HCT116 (cell line): ENCODE measurements around the gene GSTM4. TPM values are rescaled to one million over a fixed set of nuclear protein-coding genes. Genes with fewer than 3 reads are reported as not detected.
"Not testable (repeated sequence)": the region's sequence is repeated elsewhere in the genome, so short reads cannot be mapped to it uniquely, and the experiment has no call there.

Source experiments
- ATAC-seq: fragments of 200-7000 bp; cut with Tn5 transposase; 2 replicates; pipeline ENCODE4 v1.9.1; 2020; ENCODE audit warnings: mild to moderate bottlenecking, moderate library complexity
- BruUV-seq: library from RNA; stranded (reverse); fragments of 400-500 nt; replicated peaks from 2 replicates; lab custom pipeline; 2021; lab: Mats Ljungman, UMichigan
- CTCF ChIA-PET: fragments of 300-600 bp; sonication (Branson Sonifier 250); formaldehyde crosslinking; loops from one replicate; lab custom pipeline; 2021; ENCODE audit warnings: antibody characterized with exemption; lab: Charles Lee
- POLR2A ChIA-PET: fragments of 300-600, 350-600 bp; sonication (Branson Sonifier 250); formaldehyde crosslinking; loops from one replicate; lab custom pipeline; 2021; ENCODE audit warnings: antibody characterized with exemption; lab: Charles Lee
- RAD21 ChIA-PET, 2 experiments: fragments of 300-600 bp; sonication (Branson Sonifier 250); formaldehyde crosslinking; loops; one replicate each; lab custom pipeline; 2023; ENCODE audit warnings: low total read pairs in 2 of 2; ENCODE audit not compliant: uncharacterized antibody in 2 of 2, unreplicated experiment in 2 of 2, low non-redundant PET in 1 of 2; lab: Charles Lee
- DNase-seq: peaks from one replicate; pipeline ENCODE4 v3.0.0-alpha.2; 2010; ENCODE audit warnings: low read depth, low spot score
- H2AFZ ChIP-seq: fragments of 200-600 bp; shearing (Covaris generic), sonication (generic); 2 replicates; pipeline ENCODE4 v1.6.1; 2017; ENCODE audit warnings: low read depth, mixed run types, mixed read lengths, antibody characterized with exemption, low read length; ENCODE audit not compliant: poor library complexity, severe bottlenecking
- H3K27ac ChIP-seq: 2 replicates; pipeline ENCODE4 v1.5.1; 2012; ENCODE audit warnings: low read depth, low read length
- H3K27me3 ChIP-seq: fragments of 200-600 bp; sonication (generic); 2 replicates; pipeline ENCODE4 v1.6.1; 2016; ENCODE audit warnings: mixed run types, low read length, mixed read lengths; ENCODE audit not compliant: insufficient read depth
- H3K36me3 ChIP-seq, 2 experiments: fragments of 200-500 bp in 1 of 2; fragments of 200-600 bp in 1 of 2; sonication (Bioruptor generic) in 1 of 2; sonication (generic) in 1 of 2; 2 replicates each; pipeline versions ENCODE4 v1.5.1 to v1.6.1; 2014 to 2016; ENCODE audit warnings: low read length in 2 of 2, inconsistent platforms in 1 of 2, mixed read lengths in 1 of 2, mixed run types in 1 of 2; ENCODE audit not compliant: insufficient read depth in 2 of 2, control insufficient read depth in 1 of 2
- H3K4me1 ChIP-seq, 2 experiments: fragments of 200-600 bp in 1 of 2; sonication (generic) in 1 of 2; 2 replicates each; pipeline versions ENCODE4 v1.5.1 to v1.6.1; 2012 to 2017; ENCODE audit warnings: low read length in 2 of 2, inconsistent platforms in 1 of 2, mild to moderate bottlenecking in 1 of 2, mixed read lengths in 1 of 2, mixed run types in 1 of 2, moderate library complexity in 1 of 2; ENCODE audit not compliant: insufficient read depth in 2 of 2, control insufficient read depth in 1 of 2
- H3K4me2 ChIP-seq: fragments of 200-600 bp; sonication (generic); 2 replicates; pipeline ENCODE4 v1.6.1; 2017; ENCODE audit warnings: mixed run types, low read length, mixed read lengths
- H3K4me3 ChIP-seq, 2 experiments: fragments of 200-600 bp in 1 of 2; sonication (generic) in 1 of 2; replicated peaks in 1 of 2; 2 replicates each; pipeline ENCODE4 v1.5.1; 2011 to 2016; ENCODE audit warnings: low read length in 2 of 2, control low read depth in 1 of 2, low read depth in 1 of 2, mild to moderate bottlenecking in 1 of 2, mixed read lengths in 1 of 2, mixed run types in 1 of 2
- H3K79me2 ChIP-seq: fragments of 200-600 bp; sonication (generic); 2 replicates; pipeline ENCODE4 v1.6.1; 2017; ENCODE audit warnings: mild to moderate bottlenecking, mixed run types, low read length, moderate library complexity, mixed read lengths; ENCODE audit not compliant: insufficient read depth
- H3K9ac ChIP-seq: fragments of 200-600 bp; sonication (generic); 2 replicates; pipeline ENCODE4 v1.6.1; 2016; ENCODE audit warnings: low read length, mixed read lengths
- H3K9me2 ChIP-seq: fragments of 200-600 bp; sonication (generic), shearing (Covaris generic); 2 replicates; pipeline ENCODE4 v1.6.1; 2017; ENCODE audit warnings: mixed run types, mild to moderate bottlenecking, moderate library complexity; ENCODE audit not compliant: insufficient read depth
- H3K9me3 ChIP-seq, 2 experiments: fragments of 200-500 bp in 1 of 2; fragments of 200-600 bp in 1 of 2; sonication (Bioruptor generic) in 1 of 2; sonication (generic) in 1 of 2; 2 replicates each; pipeline ENCODE4 v1.6.1; 2014 to 2017; ENCODE audit warnings: low read length in 2 of 2, mixed read lengths in 2 of 2, inconsistent platforms in 1 of 2, low read depth in 1 of 2, mild to moderate bottlenecking in 1 of 2, mixed run types in 1 of 2, moderate library complexity in 1 of 2; ENCODE audit not compliant: control insufficient read depth in 1 of 2, insufficient read depth in 1 of 2
- H4K20me1 ChIP-seq: fragments of 200-600 bp; sonication (generic), shearing (Covaris generic); 2 replicates; pipeline ENCODE4 v1.6.1; 2017; ENCODE audit warnings: mixed run types, mild to moderate bottlenecking, moderate library complexity; ENCODE audit not compliant: insufficient read depth
- EZH2phosphoT487 ChIP-seq: fragments of 200-600 bp; IDR thresholded peaks from 2 replicates; pipeline ENCODE4 v1.6.1; 2018; ENCODE audit warnings: antibody characterized with exemption, borderline replicate concordance
- MAX ChIP-seq: IDR thresholded peaks from 2 replicates; pipeline ENCODE4 v1.6.1; 2012
- POLR2AphosphoS5 ChIP-seq: IDR thresholded peaks from 2 replicates; pipeline ENCODE4 v1.6.1; 2011; ENCODE audit warnings: mild to moderate bottlenecking, low read depth, low read length, moderate library complexity
- SP1 ChIP-seq: IDR thresholded peaks from 2 replicates; pipeline ENCODE4 v1.6.1; 2012; ENCODE audit warnings: low read depth
- intact Hi-C: fragments of 100-400 bp; cut with micrococcal nuclease; formaldehyde crosslinking; loops from 2 replicates; pipeline ENCODE4 v1.10.0; 2022
- total RNA-seq: library from RNA; stranded (reverse); gene quantifications from one replicate; pipeline ENCODE4 v1.2.1, GENCODE V29; 2021; ENCODE audit not compliant: unreplicated experiment

The GSTM4 gene
- total RNA-seq, 1 experiment from 2014 or later = 15.9 TPM

GRCh38 chr1:109669246-109669948, 13.5 kb downstream of the GSTM4 start:
- Histone ChIP-seq H3K9me2 (no peaks in the 10 kb centered on the region), H3K79me2 (no peaks in the 10 kb centered on the region), H3K27me3 (no peaks in the 10 kb centered on the region), H3K9ac (no peak overlapping the region), H3K4me3 (no peak overlapping the region), H3K27ac (no peak overlapping the region), H3K4me2 (no peak overlapping the region), H2AFZ (no peak overlapping the region), H3K36me3 (no peaks in the 10 kb centered on the region), H3K4me1 (no peaks in the 10 kb centered on the region), H3K9me3 (no peaks in the 10 kb centered on the region), H4K20me1 (no peaks in the 10 kb centered on the region)
- ChIA-PET RAD21 (no interaction called here), POLR2A (no interaction called here), CTCF (no interaction called here)
- intact Hi-C loops = no loop called here
- BruUV-seq = no TSS peak
- TF ChIP-seq SP1 = no peak
- DNase-seq (no peak), ATAC-seq (no peak)

GRCh38 chr1:109669949-109670302, 14.0 kb downstream of the GSTM4 start:
- H3K4me3 ChIP-seq, ATAC-seq, CTCF ChIA-PET, RAD21 ChIA-PET, H4K20me1 ChIP-seq, H3K27ac ChIP-seq, H3K9ac ChIP-seq, H2AFZ ChIP-seq, H3K4me1 ChIP-seq, H3K9me3 ChIP-seq, H3K79me2 ChIP-seq, POLR2A ChIA-PET, H3K4me2 ChIP-seq, H3K27me3 ChIP-seq, H3K36me3 ChIP-seq, H3K9me2 ChIP-seq, BruUV-seq, DNase-seq: not testable (repeated sequence)
- intact Hi-C loops = loop anchor here (5.0 kb wide), 1 partner anchor 37 kb away; no protein-coding TSS in a partner anchor

- Histone ChIP-seq H3K4me2 (no peak overlapping the region), H3K9ac (no peak overlapping the region), H3K27me3 (no peaks in the 10 kb centered on the region), H2AFZ (no peak overlapping the region)
- ATAC-seq = no peak
- ChIA-PET POLR2A (no interaction called here), CTCF (no interaction called here)
- BruUV-seq = no TSS peak
- intact Hi-C loops = loop anchor here (5.0 kb wide), 1 partner anchor 36 kb away; no protein-coding TSS in a partner anchor
- TF ChIP-seq POLR2AphosphoS5 (no peak), MAX (no peak), EZH2phosphoT487 (no peak)
- TF ChIP-seq, all 23 proteins: peak for 0
- Histone ChIP-seq H4K20me1 (no peaks in the 10 kb centered on the region), H3K9me3 (no peaks in the 10 kb centered on the region), H3K4me1 (no peaks in the 10 kb centered on the region), H3K4me3 (no peak overlapping the region), H3K36me3 (no peaks in the 10 kb centered on the region), H3K9me2 (no peaks in the 10 kb centered on the region), H3K79me2 (no peaks in the 10 kb centered on the region), H3K27ac (no peak overlapping the region)
- RAD21 ChIA-PET = no interaction called here
- no peak for DNase-seq
Measured at GRCh38 chr1:109671067-109671466, 15.2 kb downstream of the GSTM4 start.

- RAD21 ChIA-PET, BruUV-seq, H4K20me1 ChIP-seq, H3K9me2 ChIP-seq, H3K27ac ChIP-seq, CTCF ChIA-PET, H2AFZ ChIP-seq, ATAC-seq, H3K4me3 ChIP-seq, H3K36me3 ChIP-seq, POLR2A ChIA-PET, H3K79me2 ChIP-seq, H3K27me3 ChIP-seq, H3K4me2 ChIP-seq, H3K9ac ChIP-seq, H3K9me3 ChIP-seq, DNase-seq, H3K4me1 ChIP-seq: not testable (repeated sequence)
- intact Hi-C loops = loop anchor here (5.0 kb wide), 1 partner anchor 33 kb away; no protein-coding TSS in a partner anchor
Measured at GRCh38 chr1:109673861-109674260, 18.0 kb downstream of the GSTM4 start.
